ENCODE measurements around the gene SEPTIN10. TPM values are rescaled to one million over a fixed set of nuclear protein-coding genes. Genes with fewer than 3 reads are reported as not detected.

The SEPTIN10 gene
- total RNA-seq, 1 experiment from 2014 or later, result 112 TPM

GRCh38 chr2:109497911-109498870 is 115.6 kb downstream of the SEPTIN10 start:
- TF ChIP-seq CTCF (conservative IDR thresholded peaks at IDR 0.05), result no peak
- DNase-seq, result no peak
- H3F3A ChIP-seq (ENCODE audit: insufficient read depth, low read depth), result no peaks in the 10 kb centered on the region
- H3K9me2 ChIP-seq (ENCODE audit: insufficient read depth), result no peaks in the 10 kb centered on the region
- no peaks in the 10 kb centered on the region for H3K36me3 ChIP-seq (ENCODE audit: low read depth)
- H3K4me2 ChIP-seq, result no peak overlapping the region
- BruUV-seq (replicated peaks), result no TSS peak
- H4K20me1 ChIP-seq (ENCODE audit: insufficient read depth), result no peaks in the 10 kb centered on the region
- H3K4me1 ChIP-seq (replicated peaks; ENCODE audit: insufficient read depth), result peaks cover 7% of the 10 kb centered on the region
- H3K9me3 ChIP-seq (ENCODE audit: insufficient read depth, low read depth), result no peaks in the 10 kb centered on the region
- no peak overlapping the region for H3K27ac ChIP-seq
- H3K79me2 ChIP-seq (ENCODE audit: low read depth), result no peaks in the 10 kb centered on the region
- ChIA-PET POLR2A (ENCODE audit: unreplicated experiment) (no interaction called here), CTCF (no interaction called here)
- H2AFZ ChIP-seq, result no peak overlapping the region
- no peaks in the 10 kb centered on the region for H3K27me3 ChIP-seq (ENCODE audit: insufficient read depth, low read depth)
- no peak overlapping the region for H3K4me3 ChIP-seq
- intact Hi-C loops (cut with micrococcal nuclease; ENCODE audit: unreplicated experiment), result no loop called here

- Histone ChIP-seq H3K27ac (no peak overlapping the region), H2AFZ (no peak overlapping the region), H3K36me3 (ENCODE audit: low read depth) (no peaks in the 10 kb centered on the region), H3K9me2 (ENCODE audit: insufficient read depth) (no peaks in the 10 kb centered on the region), H3F3A (ENCODE audit: insufficient read depth, low read depth) (no peaks in the 10 kb centered on the region), H3K4me1 (replicated peaks; ENCODE audit: insufficient read depth) (peaks cover 7% of the 10 kb centered on the region), H4K20me1 (ENCODE audit: insufficient read depth) (no peaks in the 10 kb centered on the region), H3K4me3 (no peak overlapping the region), H3K27me3 (ENCODE audit: insufficient read depth, low read depth) (no peaks in the 10 kb centered on the region), H3K9me3 (ENCODE audit: insufficient read depth, low read depth) (no peaks in the 10 kb centered on the region), H3K79me2 (ENCODE audit: low read depth) (no peaks in the 10 kb centered on the region), H3K4me2 (no peak overlapping the region)
- intact Hi-C loops (cut with micrococcal nuclease; ENCODE audit: unreplicated experiment), result no loop called here
- no peak for DNase-seq
- ChIA-PET CTCF (no interaction called here), POLR2A (ENCODE audit: unreplicated experiment) (no interaction called here)
- BruUV-seq (replicated peaks), result no TSS peak
- TF ChIP-seq EZH2 (IDR thresholded peaks at IDR 0.05; ENCODE audit: low read depth), result no peak
These were observed 116.3 kb downstream of the SEPTIN10 start for GRCh38 chr2:109497463-109497862.

GRCh38 chr2:109494351-109494750 is 119.4 kb downstream of the SEPTIN10 start:
- Histone ChIP-seq H3K9me3 (ENCODE audit: insufficient read depth, low read depth) (no peaks in the 10 kb centered on the region), H3K4me2 (no peak overlapping the region), H3K27me3 (ENCODE audit: insufficient read depth, low read depth) (no peaks in the 10 kb centered on the region), H2AFZ (no peak overlapping the region), H4K20me1 (ENCODE audit: insufficient read depth) (no peaks in the 10 kb centered on the region), H3F3A (ENCODE audit: insufficient read depth, low read depth) (no peaks in the 10 kb centered on the region), H3K27ac (no peak overlapping the region), H3K4me3 (no peak overlapping the region), H3K9me2 (ENCODE audit: insufficient read depth) (no peaks in the 10 kb centered on the region), H3K36me3 (ENCODE audit: low read depth) (no peaks in the 10 kb centered on the region), H3K79me2 (ENCODE audit: low read depth) (no peaks in the 10 kb centered on the region), H3K4me1 (replicated peaks; ENCODE audit: insufficient read depth) (peaks cover 1% of the 10 kb centered on the region)
- intact Hi-C loops (cut with micrococcal nuclease; ENCODE audit: unreplicated experiment), result no loop called here
- TF ChIP-seq EZH2 (IDR thresholded peaks at IDR 0.05; ENCODE audit: low read depth) (no peak), CTCF (conservative IDR thresholded peaks at IDR 0.05) (no peak)
- BruUV-seq (replicated peaks), result no TSS peak
- ChIA-PET POLR2A (ENCODE audit: unreplicated experiment) (no interaction called here), CTCF (no interaction called here)
- no peak for DNase-seq
